A549 (cell line): ENCODE results near the gene GPC1. TPM values are rescaled to one million over a fixed set of nuclear protein-coding genes. Genes with fewer than 3 reads are reported as not detected.

ENCODE experiments used
- ATAC-seq, 2 experiments: fragments of 200-7000 bp in 1 of 2; fragments of >200 bp in 1 of 2; cut with Nextera tagmentation in 1 of 2; cut with Tn5 transposase in 1 of 2; 3 replicates each; pipeline versions ENCODE4 v1.8.0 to v1.9.1; 2018 to 2020; ENCODE audit warnings: mild to moderate bottlenecking in 1 of 2, moderate library complexity in 1 of 2
- CTCF ChIA-PET: fragments of 300-600 bp; sonication (Branson Sonifier 250); formaldehyde crosslinking; extraction: SDS; loops from one replicate; lab custom pipeline; 2021; ENCODE audit warnings: antibody characterized with exemption, inconsistent platforms; lab: Yijun Ruan, JAX
- POLR2A ChIA-PET: fragments of 350-600 bp; formaldehyde crosslinking; extraction: SDS; loops from one replicate; lab custom pipeline; 2021; ENCODE audit warnings: antibody characterized with exemption, inconsistent platforms; lab: Yijun Ruan, JAX
- DNase-seq, 2 experiments: peaks; one replicate each; pipeline versions ENCODE4 v3.0.0 to v3.0.0-alpha.2; 2011 to 2016; ENCODE audit warnings: low read depth in 1 of 2, low spot score in 1 of 2
- FAIRE-seq: peaks from 2 replicates; lab custom pipeline; 2011; peaks lifted over from hg19 to GRCh38; lab: Jason Lieb, UNC
- H3K27ac ChIP-seq, 2 experiments: fragments of >200 bp; sonication (Bioruptor Twin); formaldehyde crosslinking; 3 replicates each; pipeline ENCODE4 v1.5.1; 2016 to 2017
- H3K4me1 ChIP-seq: fragments of >200 bp; sonication (Bioruptor Twin); formaldehyde crosslinking; 3 replicates; pipeline ENCODE4 v1.6.1; 2016
- H3K4me2 ChIP-seq: fragments of >200 bp; sonication (Bioruptor Twin); formaldehyde crosslinking; 3 replicates; pipeline ENCODE4 v1.6.1; 2016
- H3K4me3 ChIP-seq: fragments of >200 bp; sonication (Bioruptor Twin); formaldehyde crosslinking; 3 replicates; pipeline ENCODE4 v1.5.1; 2016
- H3K9me3 ChIP-seq: fragments of >200 bp; sonication (Bioruptor Twin); formaldehyde crosslinking; 3 replicates; pipeline ENCODE4 v1.6.1; 2016
- CBX2 ChIP-seq: fragments of 200-600 bp; sonication (generic); IDR thresholded peaks from 2 replicates; pipeline ENCODE4 v1.6.1; 2016; ENCODE audit warnings: low read depth, mild to moderate bottlenecking, borderline replicate concordance
- CHD2 ChIP-seq: fragments of 150-350 bp; IDR thresholded peaks from 2 replicates; pipeline ENCODE4 v1.6.1; 2014; ENCODE audit warnings: low read length; ENCODE audit not compliant: partially characterized antibody
- EHMT2 ChIP-seq: fragments of 200-600 bp; sonication (generic); IDR thresholded peaks from 2 replicates; pipeline ENCODE4 v1.6.1; 2016; ENCODE audit warnings: antibody characterized with exemption, low read depth, mild to moderate bottlenecking, moderate library complexity
- ESRRA ChIP-seq: fragments of 150-350 bp; IDR thresholded peaks from 2 replicates; pipeline ENCODE4 v1.6.1; 2014; ENCODE audit warnings: mild to moderate bottlenecking, low read length, borderline replicate concordance
- FOSL2 ChIP-seq, 2 experiments: fragments of 450-650 bp in 1 of 2; fragments of >200 bp in 1 of 2; sonication (Bioruptor Twin) in 1 of 2; formaldehyde crosslinking; IDR thresholded peaks; 2 replicates each; pipeline versions ENCODE4 v1.5.0 to v1.6.1; 2016 to 2020; ENCODE audit warnings: mild to moderate bottlenecking in 1 of 2, moderate library complexity in 1 of 2
- FOXS1 ChIP-seq: fragments of 250-450 bp; sonication (Bioruptor Pico); IDR thresholded peaks from 2 replicates; pipeline ENCODE4 v1.5.0; 2020; ENCODE audit warnings: mild to moderate bottlenecking, moderate library complexity
- HOXB13 ChIP-seq: fragments of 250-450 bp; sonication (Bioruptor Pico); IDR thresholded peaks from 2 replicates; pipeline ENCODE4 v1.5.0; 2020; ENCODE audit warnings: low read depth, mild to moderate bottlenecking, moderate library complexity
- HOXB5 ChIP-seq: fragments of 250-450 bp; sonication (Bioruptor Pico); IDR thresholded peaks from 2 replicates; pipeline ENCODE4 v1.5.0; 2020; ENCODE audit warnings: mild to moderate bottlenecking, moderate library complexity
- JUN ChIP-seq, 2 experiments: fragments of >200 bp; sonication (Bioruptor Twin); formaldehyde crosslinking; IDR thresholded peaks; 2 replicates in 1 of 2; 3 replicates in 1 of 2; pipeline ENCODE4 v1.6.1; 2016 to 2017
- KDM1A ChIP-seq: fragments of 200-600 bp; sonication (generic); IDR thresholded peaks from 2 replicates; pipeline ENCODE4 v1.6.1; 2016; ENCODE audit warnings: low read depth, mild to moderate bottlenecking
- KDM5A ChIP-seq: fragments of 200-600 bp; sonication (generic); IDR thresholded peaks from 2 replicates; pipeline ENCODE4 v1.6.1; 2016; ENCODE audit warnings: antibody characterized with exemption, mild to moderate bottlenecking
- MAFK ChIP-seq: fragments of 450-650 bp; IDR thresholded peaks from 2 replicates; pipeline ENCODE4 v1.6.1; 2014; ENCODE audit not compliant: partially characterized antibody
- MAZ ChIP-seq: fragments of 150-350 bp; IDR thresholded peaks from 2 replicates; pipeline ENCODE4 v1.6.1; 2014; ENCODE audit warnings: antibody characterized with exemption, low read depth, low read length, borderline replicate concordance
- MYC ChIP-seq: IDR thresholded peaks from 2 replicates; pipeline ENCODE4 v1.6.1; 2012; ENCODE audit warnings: mild to moderate bottlenecking, inconsistent platforms, low read length, improper control_type of control experiment, borderline replicate concordance
- NPAS2 ChIP-seq: fragments of 250-450 bp; sonication (Bioruptor Pico); IDR thresholded peaks from 2 replicates; pipeline ENCODE4 v1.8.0; 2022; ENCODE audit warnings: mild to moderate bottlenecking, moderate library complexity, borderline replicate concordance
- POLR2AphosphoS2 ChIP-seq: conservative IDR thresholded peaks from 2 replicates; pipeline ENCODE4 v1.6.1; 2012; ENCODE audit warnings: low read length, improper control_type of control experiment, inconsistent platforms
- RAD21 ChIP-seq, 2 experiments: fragments of >200 bp in 1 of 2; sonication (Bioruptor Twin) in 1 of 2; formaldehyde crosslinking in 1 of 2; IDR thresholded peaks in 1 of 2; conservative IDR thresholded peaks in 1 of 2; 2 replicates in 1 of 2; 3 replicates in 1 of 2; pipeline ENCODE4 v1.6.1; 2012 to 2018; ENCODE audit warnings: inconsistent platforms in 1 of 2
- RCOR1 ChIP-seq: fragments of 150-350 bp; IDR thresholded peaks from 2 replicates; pipeline ENCODE4 v1.6.1; 2014; ENCODE audit warnings: antibody characterized with exemption, low read length, low read depth
- TFCP2L1 ChIP-seq: fragments of 250-450 bp; sonication (Bioruptor Pico); IDR thresholded peaks from 2 replicates; pipeline ENCODE4 v1.5.0; 2021; ENCODE audit warnings: mild to moderate bottlenecking
- TP53 ChIP-seq: fragments of 250-450 bp; sonication (Bioruptor Pico); IDR thresholded peaks from 2 replicates; pipeline ENCODE4 v1.5.0; 2021; ENCODE audit warnings: mild to moderate bottlenecking, moderate library complexity
- ZC3H11A ChIP-seq: fragments of 450-650 bp; IDR thresholded peaks from 2 replicates; pipeline ENCODE4 v1.6.1; 2014; ENCODE audit warnings: antibody characterized with exemption, mild to moderate bottlenecking
- ZNF302 ChIP-seq: fragments of 250-450 bp; sonication (Bioruptor Pico); IDR thresholded peaks from 2 replicates; pipeline ENCODE4 v1.9.0; 2021; ENCODE audit warnings: inconsistent platforms, mild to moderate bottlenecking, moderate library complexity
- ZSCAN20 ChIP-seq: fragments of 250-450 bp; sonication (Bioruptor Pico); IDR thresholded peaks from 2 replicates; pipeline ENCODE4 v1.8.0; 2022; ENCODE audit warnings: mild to moderate bottlenecking, moderate library complexity
- WGBS: methylation state at CpG from one replicate; pipeline ENCODE4 v1.1.6; 2017; ENCODE audit errors: missing lambda C conversion rate; 5-methylcytosine and 5-hydroxymethylcytosine counted together
- polyA plus RNA-seq, 4 experiments: library from polyadenylated mRNA; depleted of rRNA in 3 of 4; stranded (reverse); fragments of >200 nt; fragmentation: RNase III in 1 of 4; extraction: RNeasy Plus Mini Kit Qiagen cat#74134 plus additional on column Dnase treatment in 1 of 4; gene quantifications; 2 replicates in 3 of 4; 3 replicates in 1 of 4; pipeline ENCODE4 v1.2.3, GENCODE V29; 2011 to 2017
- TF ChIP-seq, protein P1 (sequence below): fragments of 250-450 bp; sonication (Bioruptor Pico); IDR thresholded peaks from 2 replicates; pipeline ENCODE4 v1.5.0; 2021; ENCODE audit warnings: mild to moderate bottlenecking, moderate library complexity, borderline replicate concordance
- TF ChIP-seq, protein P2 (sequence below): fragments of >200 bp; sonication (Bioruptor Twin); formaldehyde crosslinking; IDR thresholded peaks from 3 replicates; pipeline ENCODE4 v1.5.1; 2016
- TF ChIP-seq, protein P3 (sequence below): fragments of 250-450 bp; sonication (Bioruptor Pico); IDR thresholded peaks from 2 replicates; pipeline ENCODE4 v1.5.0; 2020; ENCODE audit warnings: low read depth, mild to moderate bottlenecking, moderate library complexity
- TF ChIP-seq, protein P4 (sequence below): fragments of 150-350 bp; IDR thresholded peaks from 2 replicates; pipeline ENCODE4 v1.6.1; 2014; ENCODE audit warnings: low read depth, mild to moderate bottlenecking, low read length

GPC1 gene
- polyA plus RNA-seq, 2 of the 4 experiments (the other 2 are of a cell fraction) = 19.8 to 97.7 TPM

DNA sequence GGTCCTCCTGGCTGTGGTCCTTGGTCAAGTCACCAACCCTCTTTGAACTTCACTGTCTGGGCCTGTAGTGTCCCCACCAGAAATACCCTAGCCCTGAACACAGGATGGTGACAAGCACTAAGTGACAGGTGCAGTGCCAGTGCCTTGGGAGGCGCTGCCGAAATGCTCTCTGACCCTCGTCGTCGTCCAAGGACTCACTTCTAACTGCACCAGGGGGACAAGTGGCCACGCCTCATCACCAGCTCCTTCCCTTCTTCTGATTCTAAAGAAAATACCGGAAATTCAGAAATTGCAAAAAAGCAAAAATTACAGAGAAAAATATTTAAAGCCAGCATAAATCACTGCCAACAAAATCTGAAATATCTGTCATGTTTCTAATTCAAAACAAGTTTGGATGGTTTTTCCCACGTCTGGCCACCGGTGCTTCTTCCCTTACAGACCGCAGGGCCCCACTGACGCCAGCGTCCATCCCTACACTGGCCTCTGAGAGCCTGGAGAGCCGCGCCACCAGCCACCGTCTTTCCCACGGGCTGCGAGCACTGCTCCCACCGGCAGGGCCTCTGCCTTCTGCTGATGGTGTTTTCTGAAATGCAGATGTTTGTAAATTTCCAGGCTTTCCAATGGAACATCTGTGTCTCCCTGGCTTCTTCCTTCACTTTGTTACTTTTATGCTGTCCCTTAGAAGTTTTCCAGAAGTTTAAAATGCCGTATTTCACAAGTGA is 37.4 kb upstream of the GPC1 start:
- no peaks in the 10 kb centered on the region for H3K4me1 ChIP-seq
- ATAC-seq = no peak
- TF ChIP-seq POLR2AphosphoS2 (no peak), ZSCAN20 (no peak), FOXS1 (CRISPR knock-in tag) (no peak), ZNF302 (no peak), TFCP2L1 (CRISPR knock-in tag) (no peak), FOSL2 (IDR thresholded peaks at IDR 0.05) (no peak), FOSL2 (CRISPR knock-in tag; IDR thresholded peaks at IDR 0.05) (no peak), JUN (IDR thresholded peaks at IDR 0.05) (no peak), KDM5A (no peak), HOXB5 (CRISPR knock-in tag) (no peak), NPAS2 (CRISPR knock-in tag) (no peak), RCOR1 (no peak), ZC3H11A (no peak), HOXB13 (CRISPR knock-in tag) (no peak)
- TF ChIP-seq, protein P1, sequence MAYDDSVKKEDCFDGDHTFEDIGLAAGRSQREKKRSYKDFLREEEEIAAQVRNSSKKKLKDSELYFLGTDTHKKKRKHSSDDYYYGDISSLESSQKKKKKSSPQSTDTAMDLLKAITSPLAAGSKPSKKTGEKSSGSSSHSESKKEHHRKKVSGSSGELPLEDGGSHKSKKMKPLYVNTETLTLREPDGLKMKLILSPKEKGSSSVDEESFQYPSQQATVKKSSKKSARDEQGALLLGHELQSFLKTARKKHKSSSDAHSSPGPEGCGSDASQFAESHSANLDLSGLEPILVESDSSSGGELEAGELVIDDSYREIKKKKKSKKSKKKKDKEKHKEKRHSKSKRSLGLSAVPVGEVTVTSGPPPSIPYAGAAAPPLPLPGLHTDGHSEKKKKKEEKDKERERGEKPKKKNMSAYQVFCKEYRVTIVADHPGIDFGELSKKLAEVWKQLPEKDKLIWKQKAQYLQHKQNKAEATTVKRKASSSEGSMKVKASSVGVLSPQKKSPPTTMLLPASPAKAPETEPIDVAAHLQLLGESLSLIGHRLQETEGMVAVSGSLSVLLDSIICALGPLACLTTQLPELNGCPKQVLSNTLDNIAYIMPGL (CRISPR knock-in tag) = no peak
- TF ChIP-seq, protein P2, sequence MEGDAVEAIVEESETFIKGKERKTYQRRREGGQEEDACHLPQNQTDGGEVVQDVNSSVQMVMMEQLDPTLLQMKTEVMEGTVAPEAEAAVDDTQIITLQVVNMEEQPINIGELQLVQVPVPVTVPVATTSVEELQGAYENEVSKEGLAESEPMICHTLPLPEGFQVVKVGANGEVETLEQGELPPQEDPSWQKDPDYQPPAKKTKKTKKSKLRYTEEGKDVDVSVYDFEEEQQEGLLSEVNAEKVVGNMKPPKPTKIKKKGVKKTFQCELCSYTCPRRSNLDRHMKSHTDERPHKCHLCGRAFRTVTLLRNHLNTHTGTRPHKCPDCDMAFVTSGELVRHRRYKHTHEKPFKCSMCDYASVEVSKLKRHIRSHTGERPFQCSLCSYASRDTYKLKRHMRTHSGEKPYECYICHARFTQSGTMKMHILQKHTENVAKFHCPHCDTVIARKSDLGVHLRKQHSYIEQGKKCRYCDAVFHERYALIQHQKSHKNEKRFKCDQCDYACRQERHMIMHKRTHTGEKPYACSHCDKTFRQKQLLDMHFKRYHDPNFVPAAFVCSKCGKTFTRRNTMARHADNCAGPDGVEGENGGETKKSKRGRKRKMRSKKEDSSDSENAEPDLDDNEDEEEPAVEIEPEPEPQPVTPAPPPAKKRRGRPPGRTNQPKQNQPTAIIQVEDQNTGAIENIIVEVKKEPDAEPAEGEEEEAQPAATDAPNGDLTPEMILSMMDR = no peak
- TF ChIP-seq, all 56 proteins: peak for 0
- ChIA-PET CTCF (no interaction called here), POLR2A (no interaction called here)
- no peak for FAIRE-seq
- Histone ChIP-seq H3K4me3 (no peak overlapping the region), H3K9me3 (no peaks in the 10 kb centered on the region), H3K27ac (peak overlapping the region in 1 of 2 experiments; percentile 22; a peak in 1 of 6 replicates), H3K4me2 (no peak overlapping the region)
- no peak for DNase-seq
- WGBS = 88% methylated on average over 19 of the region's 19 CpGs

DNA sequence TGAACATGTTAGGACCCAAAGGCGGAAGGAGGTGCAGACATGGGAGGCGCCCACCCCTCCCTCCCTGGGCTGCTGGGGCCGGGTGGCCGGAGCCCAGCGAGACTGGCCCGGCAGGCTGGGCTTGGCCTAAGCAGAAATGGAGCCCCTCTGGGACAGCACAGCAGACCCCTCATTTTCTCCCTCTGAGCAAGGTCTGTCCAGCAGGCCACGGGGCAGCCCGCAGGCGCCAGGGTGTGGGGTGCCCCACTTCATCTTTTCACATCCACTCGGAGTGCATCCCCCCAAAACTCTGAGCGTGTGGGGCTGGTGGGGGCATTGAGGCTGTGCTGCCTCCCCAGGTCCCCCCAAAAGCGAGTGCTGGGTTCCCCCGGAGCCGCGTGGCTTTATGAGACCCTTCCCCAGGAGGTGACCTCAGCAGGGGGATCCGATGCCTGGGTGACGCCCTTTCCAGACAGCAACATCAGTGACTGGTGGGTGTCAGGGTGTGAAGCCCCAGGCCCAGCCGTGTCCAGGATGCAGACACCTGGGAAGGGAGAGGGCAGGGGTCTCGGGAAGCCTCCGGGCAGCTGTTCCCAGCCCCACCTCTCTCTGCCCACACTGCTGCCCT is 36.7 kb upstream of the GPC1 start:
- ATAC-seq (no peak), DNase-seq (no peak), FAIRE-seq (no peak)
- 87% methylated on average over 11 of the region's 20 CpGs for WGBS
- CTCF ChIA-PET = no interaction called here
- Histone ChIP-seq H3K4me1 (no peaks in the 10 kb centered on the region), H3K4me2 (no peak overlapping the region), H3K27ac (0 out of 6 replicates have a peak overlapping the region, but pooled peaks of 1 of the 2 experiments have one; percentile 20), H3K9me3 (no peaks in the 10 kb centered on the region), H3K4me3 (no peak overlapping the region)
- TF ChIP-seq, protein P3, sequence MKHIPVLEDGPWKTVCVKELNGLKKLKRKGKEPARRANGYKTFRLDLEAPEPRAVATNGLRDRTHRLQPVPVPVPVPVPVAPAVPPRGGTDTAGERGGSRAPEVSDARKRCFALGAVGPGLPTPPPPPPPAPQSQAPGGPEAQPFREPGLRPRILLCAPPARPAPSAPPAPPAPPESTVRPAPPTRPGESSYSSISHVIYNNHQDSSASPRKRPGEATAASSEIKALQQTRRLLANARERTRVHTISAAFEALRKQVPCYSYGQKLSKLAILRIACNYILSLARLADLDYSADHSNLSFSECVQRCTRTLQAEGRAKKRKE (CRISPR knock-in tag) = no peak
- TF ChIP-seq CBX2 (no peak), POLR2AphosphoS2 (no peak), ZSCAN20 (no peak), TP53 (CRISPR knock-in tag) (no peak), HOXB13 (CRISPR knock-in tag) (no peak), ESRRA (no peak), MAZ (no peak), HOXB5 (CRISPR knock-in tag) (no peak), RAD21 (conservative IDR thresholded peaks at IDR 0.05 in 1 of 2, IDR thresholded peaks at IDR 0.05 in 1 of 2) (no peak), KDM1A (no peak), MYC (no peak), EHMT2 (no peak), MAFK (no peak), CHD2 (no peak)
- TF ChIP-seq, protein P4, sequence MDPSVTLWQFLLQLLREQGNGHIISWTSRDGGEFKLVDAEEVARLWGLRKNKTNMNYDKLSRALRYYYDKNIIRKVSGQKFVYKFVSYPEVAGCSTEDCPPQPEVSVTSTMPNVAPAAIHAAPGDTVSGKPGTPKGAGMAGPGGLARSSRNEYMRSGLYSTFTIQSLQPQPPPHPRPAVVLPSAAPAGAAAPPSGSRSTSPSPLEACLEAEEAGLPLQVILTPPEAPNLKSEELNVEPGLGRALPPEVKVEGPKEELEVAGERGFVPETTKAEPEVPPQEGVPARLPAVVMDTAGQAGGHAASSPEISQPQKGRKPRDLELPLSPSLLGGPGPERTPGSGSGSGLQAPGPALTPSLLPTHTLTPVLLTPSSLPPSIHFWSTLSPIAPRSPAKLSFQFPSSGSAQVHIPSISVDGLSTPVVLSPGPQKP = no peak
- POLR2A ChIA-PET = no interaction called here
